Muscle layer of duodenum (tissue), 2 donors: ENCODE measurements around the gene CEMIP2.
A peak's percentile ranks its signal among the peaks of the same experiment; 100 is the strongest.

Experiments used
- H3K27ac ChIP-seq: one replicate; pipeline ENCODE4 v1.7.0; 2013; ENCODE audit warnings: mild to moderate bottlenecking, low read length
- H3K27me3 ChIP-seq: one replicate; pipeline ENCODE4 v1.7.0; 2013; ENCODE audit warnings: low read depth, mild to moderate bottlenecking, control low read depth, low read length
- H3K36me3 ChIP-seq, 2 donors: one replicate each; pipeline ENCODE4 v1.7.0; 2013; ENCODE audit warnings: low read length in 2 of 2, control low read depth in 1 of 2, mild to moderate bottlenecking in 1 of 2; ENCODE audit not compliant: insufficient read depth in 2 of 2, control insufficient read depth in 1 of 2
- H3K4me1 ChIP-seq, 2 donors: one replicate each; pipeline ENCODE4 v1.7.0; 2013; ENCODE audit warnings: low read length in 2 of 2, mild to moderate bottlenecking in 2 of 2, control low read depth in 1 of 2, moderate library complexity in 1 of 2; ENCODE audit not compliant: insufficient read depth in 2 of 2, control insufficient read depth in 1 of 2
- H3K4me3 ChIP-seq, 2 donors: one replicate each; pipeline ENCODE4 v1.7.0; 2013; ENCODE audit warnings: low read length in 2 of 2, low read depth in 1 of 2, mild to moderate bottlenecking in 1 of 2
- H3K9me3 ChIP-seq, 2 donors: one replicate each; pipeline ENCODE4 v1.7.0; 2013; ENCODE audit warnings: low read length in 2 of 2, control low read depth in 1 of 2, mild to moderate bottlenecking in 1 of 2; ENCODE audit not compliant: control insufficient read depth in 1 of 2
- donor health status: healthy.

Gene CEMIP2

GRCh38 chr9:71769175-71770161 lies 1.2 kb upstream of the CEMIP2 start:
- Histone ChIP-seq H3K4me3 (peak overlapping the region; percentile 71 to 87), H3K27me3 (no peaks in the 10 kb centered on the region), H3K4me1 (peaks cover 3 to 19% of the 10 kb centered on the region in 2 donors), H3K27ac (no peak overlapping the region), H3K36me3 (no peaks in the 10 kb centered on the region), H3K9me3 (no peaks in the 10 kb centered on the region)

GRCh38 chr9:71767776-71768321 lies 464 bp downstream of the CEMIP2 start:
- Histone ChIP-seq H3K4me3 (peak overlapping the region; percentile 78 to 84), H3K27me3 (no peaks in the 10 kb centered on the region), H3K36me3 (no peaks in the 10 kb centered on the region), H3K27ac (peak overlapping the region; percentile 90), H3K9me3 (no peaks in the 10 kb centered on the region), H3K4me1 (peaks cover 15 to 19% of the 10 kb centered on the region in 2 donors)

- Histone ChIP-seq H3K27me3 (no peaks in the 10 kb centered on the region), H3K36me3 (no peaks in the 10 kb centered on the region), H3K4me1 (peaks cover 15 to 19% of the 10 kb centered on the region in 2 donors), H3K27ac (peak overlapping the region; percentile 90), H3K9me3 (no peaks in the 10 kb centered on the region), H3K4me3 (peak overlapping the region; percentile 78 to 84)
Observed at GRCh38 chr9:71767163-71767775, 1.0 kb downstream of the CEMIP2 start.

- Histone ChIP-seq H3K27me3 (no peaks in the 10 kb centered on the region), H3K4me1 (peaks cover 15 to 19% of the 10 kb centered on the region in 2 donors), H3K4me3 (peak overlapping the region; percentile 78 to 84), H3K27ac (peak overlapping the region; percentile 90), H3K36me3 (no peaks in the 10 kb centered on the region), H3K9me3 (no peaks in the 10 kb centered on the region)
Observed at GRCh38 chr9:71766663-71767062, 1.6 kb downstream of the CEMIP2 start.

DNA sequence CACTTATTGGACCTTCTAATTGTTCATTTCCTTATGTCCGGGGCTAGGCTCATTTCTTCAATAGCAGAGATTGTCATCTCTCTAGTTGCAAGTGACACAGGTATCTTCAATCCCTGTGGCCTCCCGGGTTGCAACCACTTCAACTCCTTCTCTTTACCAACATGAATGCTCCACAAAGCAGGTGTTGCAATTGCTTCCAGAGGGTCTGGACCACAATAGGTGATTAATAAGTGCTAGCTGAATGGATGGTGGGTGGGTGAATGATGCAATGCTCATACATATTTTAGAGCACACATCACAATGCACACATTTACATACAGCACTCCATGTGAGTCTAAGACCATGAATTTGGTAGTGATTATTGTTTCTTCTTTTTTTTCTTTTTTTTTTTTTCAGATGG lies 2.6 kb downstream of the CEMIP2 start:
- Histone ChIP-seq H3K4me3 (peak overlapping the region in 1 of 2 donors; percentile 84), H3K27ac (peak overlapping the region; percentile 19), H3K27me3 (no peaks in the 10 kb centered on the region), H3K4me1 (peaks cover 15 to 19% of the 10 kb centered on the region in 2 donors), H3K36me3 (no peaks in the 10 kb centered on the region), H3K9me3 (no peaks in the 10 kb centered on the region)

- Histone ChIP-seq H3K9me3 (no peaks in the 10 kb centered on the region), H3K4me1 (peaks cover 15 to 19% of the 10 kb centered on the region in 2 donors), H3K4me3 (peak overlapping the region in 1 of 2 donors; percentile 84), H3K27ac (peak overlapping the region; percentile 37), H3K27me3 (no peaks in the 10 kb centered on the region), H3K36me3 (no peaks in the 10 kb centered on the region)
Observed at GRCh38 chr9:71764891-71765290, 3.4 kb downstream of the CEMIP2 start.

- H3K36me3 ChIP-seq = no peaks in the 10 kb centered on the region
- H3K27ac ChIP-seq = peak overlapping the region; percentile 37
- peak overlapping the region in 1 of 2 donors; percentile 84 for H3K4me3 ChIP-seq
- no peaks in the 10 kb centered on the region for H3K9me3 ChIP-seq
- no peaks in the 10 kb centered on the region for H3K27me3 ChIP-seq
- H3K4me1 ChIP-seq = peaks cover 15 to 16% of the 10 kb centered on the region in 2 donors
Observed at GRCh38 chr9:71764463-71764862, 3.9 kb downstream of the CEMIP2 start.

- H3K27ac ChIP-seq = peak overlapping the region; percentile 37
- H3K4me1 ChIP-seq = peaks cover 13 to 15% of the 10 kb centered on the region in 2 donors
- peak overlapping the region in 1 of 2 donors; percentile 24 for H3K4me3 ChIP-seq
- H3K36me3 ChIP-seq = no peaks in the 10 kb centered on the region
- H3K27me3 ChIP-seq = no peaks in the 10 kb centered on the region
- H3K9me3 ChIP-seq = no peaks in the 10 kb centered on the region
Observed at GRCh38 chr9:71763832-71764231, 4.5 kb downstream of the CEMIP2 start.

DNA sequence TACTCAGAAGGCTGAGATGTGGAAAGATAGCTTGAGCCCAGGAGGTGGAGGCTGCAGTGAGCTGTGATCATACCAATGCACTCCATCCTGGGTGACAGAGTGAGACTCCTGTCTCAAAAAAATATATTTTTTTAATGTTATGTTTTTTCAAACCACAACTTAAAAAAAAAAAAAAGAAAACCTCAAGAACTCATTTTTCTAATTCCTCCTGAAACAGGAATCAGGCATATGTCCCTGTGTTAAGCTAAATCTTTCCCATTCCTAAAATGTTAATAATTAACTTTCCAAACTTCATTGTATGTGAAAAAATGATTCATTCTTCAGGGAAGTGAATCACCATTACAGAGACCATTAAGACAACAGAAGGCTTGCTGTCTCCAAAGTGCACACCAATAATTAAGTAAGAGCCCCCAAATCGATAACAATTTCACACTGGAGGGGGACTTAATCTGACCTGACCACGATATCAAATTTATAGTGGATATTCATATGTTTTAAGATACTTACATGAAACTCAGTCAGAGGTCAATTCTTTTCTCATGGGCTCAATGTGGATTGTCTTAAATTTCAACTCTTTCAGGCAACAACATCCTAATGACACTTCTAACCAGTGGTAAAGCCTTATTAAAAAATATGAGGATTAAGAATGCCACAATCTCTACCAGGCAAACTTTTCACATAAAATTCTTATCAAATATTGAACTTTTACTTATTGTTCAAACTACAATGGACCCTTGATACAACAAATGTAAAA lies 5.2 kb downstream of the CEMIP2 start:
- Histone ChIP-seq H3K27me3 (no peaks in the 10 kb centered on the region), H3K9me3 (no peaks in the 10 kb centered on the region), H3K27ac (peak overlapping the region; percentile 37), H3K36me3 (no peaks in the 10 kb centered on the region), H3K4me1 (peaks cover 16 to 21% of the 10 kb centered on the region in 2 donors), H3K4me3 (peak overlapping the region in 1 of 2 donors; percentile 24)

DNA sequence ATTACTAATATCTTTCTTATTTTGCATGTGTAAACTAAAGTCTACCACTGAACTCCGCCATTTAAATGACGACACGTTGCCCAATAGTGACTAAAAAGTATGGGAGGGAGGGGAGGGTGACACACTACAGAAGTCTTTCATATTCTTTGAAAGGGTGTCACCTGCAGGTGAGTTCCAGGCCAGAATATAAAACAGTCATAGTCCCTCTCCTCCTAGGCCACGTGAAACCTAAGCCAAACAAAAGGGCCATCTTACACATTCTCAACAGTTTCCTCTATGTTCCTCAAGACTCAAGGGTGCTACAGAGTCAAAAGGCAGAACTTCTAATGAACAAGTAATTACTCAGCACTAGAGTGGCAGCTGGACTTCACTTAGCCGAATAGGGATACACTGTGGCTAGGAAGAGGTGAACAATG lies 6.4 kb downstream of the CEMIP2 start:
- no peaks in the 10 kb centered on the region for H3K9me3 ChIP-seq
- H3K27me3 ChIP-seq = no peaks in the 10 kb centered on the region
- no peak overlapping the region for H3K4me3 ChIP-seq
- H3K36me3 ChIP-seq = no peaks in the 10 kb centered on the region
- peaks cover 11 to 24% of the 10 kb centered on the region in 2 donors for H3K4me1 ChIP-seq
- no peak overlapping the region for H3K27ac ChIP-seq
